Measurements from ENCODE around the gene CD72.

Gene CD72

GRCh38 chr9:35657546-35658136 lies 39.4 kb upstream of the CD72 start, which contains the start of gene RMRP (continued):
- no peak; the same call in 1 of the 2 replicates for TF ChIP-seq YY2 (tag by site-specific recombination; IDR thresholded peaks at IDR 0.05)
- no peak for TF ChIP-seq PRDM6 (tag by site-specific recombination; IDR thresholded peaks at IDR 0.05)
- TF ChIP-seq ZNF677 (tag by site-specific recombination; IDR thresholded peaks at IDR 0.05): no peak
- TF ChIP-seq ZNF548 (tag by site-specific recombination; IDR thresholded peaks at IDR 0.05): no peak
- TF ChIP-seq KLF9 (tag by site-specific recombination; IDR thresholded peaks at IDR 0.05; ENCODE audit: low read depth): peak; percentile 78
- TF ChIP-seq ZNF133 (tag by site-specific recombination; IDR thresholded peaks at IDR 0.05): no peak
- TF ChIP-seq ZNF404 (tag by site-specific recombination; IDR thresholded peaks at IDR 0.05): no peak
- no peak for TF ChIP-seq ZNF645 (tag by site-specific recombination; IDR thresholded peaks at IDR 0.05)
- peak; percentile 79 for TF ChIP-seq ZNF341 (tag by site-specific recombination; IDR thresholded peaks at IDR 0.05; ENCODE audit: low read depth)
- TF ChIP-seq KLF8 (tag by site-specific recombination; IDR thresholded peaks at IDR 0.05): peak; percentile 85
- no peak for TF ChIP-seq ZNF221 (tag by site-specific recombination; IDR thresholded peaks at IDR 0.05; ENCODE audit: borderline replicate concordance)
- TF ChIP-seq SCRT1 (tag by site-specific recombination; IDR thresholded peaks at IDR 0.05; ENCODE audit: borderline replicate concordance): peak; percentile 98
- TF ChIP-seq ZNF350 (tag by site-specific recombination; IDR thresholded peaks at IDR 0.05): no peak
- no peak for TF ChIP-seq ZNF266 (tag by site-specific recombination; IDR thresholded peaks at IDR 0.05; ENCODE audit: low read depth)
- TF ChIP-seq ZNF777 (tag by site-specific recombination; IDR thresholded peaks at IDR 0.05; ENCODE audit: borderline replicate concordance): no peak
- TF ChIP-seq ZNF391 (tag by site-specific recombination; IDR thresholded peaks at IDR 0.05; ENCODE audit: borderline replicate concordance, low read depth): peak; percentile 95
- peak; percentile 95 for TF ChIP-seq ZXDB (tag by site-specific recombination; IDR thresholded peaks at IDR 0.05)
- peak; percentile 91 for TF ChIP-seq ZNF501 (tag by site-specific recombination; IDR thresholded peaks at IDR 0.05)
- peak; percentile 88 for TF ChIP-seq ZFHX2 (tag by site-specific recombination; conservative IDR thresholded peaks at IDR 0.05)
- TF ChIP-seq ZNF24 (tag by site-specific recombination; IDR thresholded peaks at IDR 0.05): peak; percentile 92
- no peak for TF ChIP-seq ZNF175 (tag by site-specific recombination; IDR thresholded peaks at IDR 0.05)
- no peak for TF ChIP-seq ZNF114 (tag by site-specific recombination; IDR thresholded peaks at IDR 0.05)
- no peak for TF ChIP-seq ZNF155 (tag by site-specific recombination; IDR thresholded peaks at IDR 0.05)
- no peak; the same call in 1 of the 2 replicates for TF ChIP-seq OVOL3 (tag by site-specific recombination; IDR thresholded peaks at IDR 0.05)
- TF ChIP-seq SP3 (tag by site-specific recombination; IDR thresholded peaks at IDR 0.05): peak; percentile 83
- no peak for TF ChIP-seq ZNF121 (tag by site-specific recombination; IDR thresholded peaks at IDR 0.05)
- no peak for TF ChIP-seq ZNF585B (tag by site-specific recombination; IDR thresholded peaks at IDR 0.05)
- no peak for TF ChIP-seq ZNF791 (tag by site-specific recombination; IDR thresholded peaks at IDR 0.05)
- peak; percentile 84 for TF ChIP-seq ZNF324 (tag by site-specific recombination; IDR thresholded peaks at IDR 0.05)
- no peak; the same call in 1 of the 2 replicates for TF ChIP-seq GFI1B (tag by site-specific recombination; IDR thresholded peaks at IDR 0.05)
- TF ChIP-seq, protein P1, sequence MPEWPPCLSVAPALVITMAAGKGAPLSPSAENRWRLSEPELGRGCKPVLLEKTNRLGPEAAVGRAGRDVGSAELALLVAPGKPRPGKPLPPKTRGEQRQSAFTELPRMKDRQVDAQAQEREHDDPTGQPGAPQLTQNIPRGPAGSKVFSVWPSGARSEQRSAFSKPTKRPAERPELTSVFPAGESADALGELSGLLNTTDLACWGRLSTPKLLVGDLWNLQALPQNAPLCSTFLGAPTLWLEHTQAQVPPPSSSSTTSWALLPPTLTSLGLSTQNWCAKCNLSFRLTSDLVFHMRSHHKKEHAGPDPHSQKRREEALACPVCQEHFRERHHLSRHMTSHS (tag by site-specific recombination; IDR thresholded peaks at IDR 0.05): no peak
- no peak for TF ChIP-seq ZNF48 (tag by site-specific recombination; IDR thresholded peaks at IDR 0.05)
- peak; percentile 40 for TF ChIP-seq SP2 (tag by site-specific recombination; IDR thresholded peaks at IDR 0.05)
- TF ChIP-seq ZNF707 (tag by site-specific recombination; IDR thresholded peaks at IDR 0.05): no peak
- 0 out of 2 replicates have a peak, but pooled peaks have one; percentile 24 for TF ChIP-seq ZNF701 (tag by site-specific recombination; IDR thresholded peaks at IDR 0.05)
- peak; percentile 74; the same call in 1 of the 2 replicates for TF ChIP-seq GLI4 (tag by site-specific recombination; IDR thresholded peaks at IDR 0.05)
- TF ChIP-seq ZNF335 (tag by site-specific recombination; conservative IDR thresholded peaks at IDR 0.05): peak; percentile 92
- peak; percentile 99 for TF ChIP-seq BCL11B (tag by site-specific recombination; IDR thresholded peaks at IDR 0.05; ENCODE audit: low read depth)
- TF ChIP-seq HOXD13 (CRISPR knock-in tag; IDR thresholded peaks at IDR 0.05; ENCODE audit: borderline replicate concordance): no peak
- TF ChIP-seq ZNF692 (tag by site-specific recombination; IDR thresholded peaks at IDR 0.05): peak; percentile 89

Data from HEK293 (cell line).